ENCODE results near the gene AK4.
"Not testable (repeated sequence)": the region's sequence is repeated elsewhere in the genome, so short reads cannot be mapped to it uniquely, and the experiment has no call there.

Gene AK4

DNA sequence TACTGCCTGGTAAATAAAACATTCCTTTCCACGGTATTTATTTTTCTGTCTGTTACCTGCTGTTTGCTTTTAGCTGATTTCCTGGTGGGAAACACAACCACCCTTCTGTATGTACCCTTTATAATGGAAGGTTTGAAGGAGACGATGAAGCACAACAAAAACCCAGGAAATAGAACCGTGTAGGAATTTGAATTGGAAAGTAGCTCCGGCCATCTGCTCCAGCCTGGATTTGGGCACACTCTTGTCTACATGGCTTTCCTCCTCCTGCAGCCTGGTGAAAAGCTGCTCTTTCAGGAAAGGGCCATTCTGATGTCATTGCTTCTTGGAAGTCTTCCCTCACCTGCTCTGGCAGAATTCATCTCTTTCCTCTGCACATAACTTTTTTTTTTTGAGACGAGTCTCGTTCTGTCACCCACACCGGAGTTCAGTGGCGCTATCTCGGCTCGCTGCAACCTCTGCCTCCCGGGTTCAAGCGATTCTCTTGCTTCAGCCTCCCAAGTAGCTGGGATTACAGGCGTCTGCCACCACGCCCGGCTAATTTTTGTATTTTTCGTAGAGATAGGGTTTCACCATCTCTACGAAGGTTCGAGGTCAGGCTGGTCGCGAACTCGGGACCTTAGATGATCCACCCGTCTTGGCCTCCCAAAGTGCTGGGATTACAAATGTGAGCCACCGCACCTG lies 2.7 kb downstream of the AK4 start:
- DNase-seq (ENCODE audit: low read depth in 2 of 2): no peak

DNA sequence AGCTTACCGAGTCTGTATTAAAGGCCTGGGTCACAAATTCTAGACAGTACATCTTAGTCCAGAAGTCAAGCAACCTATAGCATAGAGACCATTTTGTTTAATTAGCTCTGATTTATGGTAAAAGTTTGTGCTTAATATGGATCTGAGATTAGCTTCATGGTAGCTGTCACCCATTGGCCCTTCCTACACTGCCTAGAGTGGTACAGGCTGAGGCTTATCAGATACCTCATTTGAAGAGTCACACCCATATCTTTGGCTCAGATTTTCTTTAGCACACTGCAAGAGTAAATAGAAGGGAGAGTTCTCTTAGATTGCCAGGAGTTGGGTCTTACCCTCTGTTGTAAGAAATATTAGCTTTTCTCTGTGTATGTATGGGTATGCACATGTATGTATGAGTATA lies 3.6 kb downstream of the AK4 start:
- no peak for DNase-seq (ENCODE audit: low read depth in 2 of 2)

DNA sequence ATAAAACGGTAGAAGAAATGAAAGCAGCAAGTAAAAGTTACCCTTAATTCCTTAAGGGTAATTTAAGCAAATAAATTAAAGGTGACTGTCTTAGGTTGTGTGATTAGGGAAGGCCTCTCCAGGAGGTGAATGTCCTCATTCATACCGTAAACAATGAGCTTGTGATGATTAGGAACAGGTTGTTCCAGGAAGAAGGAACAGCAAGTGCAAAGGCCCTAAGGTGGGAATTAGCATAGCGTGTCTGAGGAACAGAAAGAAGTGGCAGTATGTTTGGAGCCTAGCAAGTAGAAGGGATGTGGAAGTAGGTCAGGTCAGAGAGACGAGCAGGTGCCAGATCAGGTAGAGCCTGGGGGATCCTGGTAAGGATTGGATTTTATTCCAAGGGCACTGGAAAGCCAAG lies 5.6 kb downstream of the AK4 start:
- no peak for DNase-seq (ENCODE audit: low read depth in 2 of 2)

DNA sequence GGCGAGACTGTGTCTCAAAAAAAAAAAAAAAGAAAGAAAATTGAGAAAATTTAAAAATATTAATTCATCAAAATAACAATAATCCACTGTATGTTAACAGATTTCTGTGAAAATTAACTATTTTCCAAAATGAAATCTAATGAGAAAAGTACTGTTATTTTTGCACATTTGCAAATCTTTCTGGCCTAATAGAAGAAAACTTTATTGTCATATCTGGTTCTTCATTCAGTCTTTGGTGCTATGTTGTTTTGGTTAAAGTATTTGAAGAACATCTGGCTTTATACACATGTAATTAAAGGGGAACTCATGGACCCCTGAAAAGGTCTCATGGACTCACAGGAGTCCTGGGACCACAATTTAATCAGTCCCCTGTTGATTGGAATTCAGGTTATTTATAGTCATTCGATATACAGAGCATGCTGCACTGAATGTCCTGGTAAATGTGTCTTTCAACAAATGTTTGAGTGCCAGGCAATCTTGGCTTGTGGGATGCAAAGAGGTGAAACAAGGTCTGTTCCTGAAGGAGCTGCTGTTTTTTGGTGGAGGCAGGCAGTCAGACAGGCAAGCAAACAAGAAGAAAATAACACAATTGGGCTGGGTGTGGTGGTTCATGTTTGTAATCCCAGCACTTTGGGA lies 9.0 kb downstream of the AK4 start:
- DNase-seq (ENCODE audit: low read depth in 2 of 2): no peak

DNA sequence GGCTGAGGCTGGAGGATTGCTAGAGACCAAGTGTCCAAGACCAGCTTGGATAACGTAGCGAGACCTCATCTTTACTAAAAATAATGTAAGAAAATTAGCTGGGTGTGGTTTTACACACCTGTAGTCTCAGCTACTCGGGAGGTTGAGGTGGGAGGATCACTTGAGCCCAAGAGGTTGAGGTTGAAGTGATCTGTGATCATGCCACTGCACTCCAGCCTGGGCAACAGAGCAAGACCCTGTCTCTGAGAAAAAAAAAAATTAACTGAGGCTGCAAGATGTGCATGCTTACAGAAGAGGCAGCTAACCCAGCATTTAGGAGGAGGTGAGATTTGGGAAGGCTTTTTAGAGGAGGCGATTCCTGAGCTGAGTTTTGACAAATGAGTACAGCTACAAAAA lies 9.5 kb downstream of the AK4 start:
- no peak for DNase-seq (ENCODE audit: low read depth in 2 of 2)

DNA sequence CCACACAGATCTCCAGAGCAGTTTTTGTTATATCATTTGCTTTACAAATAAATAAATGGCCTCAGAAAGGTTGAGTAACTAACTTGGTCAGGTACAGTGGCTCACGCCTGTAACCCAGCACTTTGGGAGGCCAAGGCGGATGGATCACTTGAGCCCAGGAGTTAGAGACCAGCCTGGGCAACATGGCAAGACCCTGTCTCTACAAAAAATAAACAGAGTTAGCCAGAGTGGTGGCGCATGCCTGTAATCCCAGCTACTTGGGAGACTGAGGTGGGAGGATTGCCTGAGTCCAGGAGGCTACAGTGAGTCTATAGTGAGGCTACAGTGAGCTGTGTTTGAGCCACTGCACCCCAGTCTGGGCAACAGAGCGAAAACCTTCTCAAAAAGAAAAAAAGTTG lies 11.3 kb downstream of the AK4 start:
- not testable (repeated sequence) for DNase-seq (ENCODE audit: low read depth in 2 of 2)

DNA sequence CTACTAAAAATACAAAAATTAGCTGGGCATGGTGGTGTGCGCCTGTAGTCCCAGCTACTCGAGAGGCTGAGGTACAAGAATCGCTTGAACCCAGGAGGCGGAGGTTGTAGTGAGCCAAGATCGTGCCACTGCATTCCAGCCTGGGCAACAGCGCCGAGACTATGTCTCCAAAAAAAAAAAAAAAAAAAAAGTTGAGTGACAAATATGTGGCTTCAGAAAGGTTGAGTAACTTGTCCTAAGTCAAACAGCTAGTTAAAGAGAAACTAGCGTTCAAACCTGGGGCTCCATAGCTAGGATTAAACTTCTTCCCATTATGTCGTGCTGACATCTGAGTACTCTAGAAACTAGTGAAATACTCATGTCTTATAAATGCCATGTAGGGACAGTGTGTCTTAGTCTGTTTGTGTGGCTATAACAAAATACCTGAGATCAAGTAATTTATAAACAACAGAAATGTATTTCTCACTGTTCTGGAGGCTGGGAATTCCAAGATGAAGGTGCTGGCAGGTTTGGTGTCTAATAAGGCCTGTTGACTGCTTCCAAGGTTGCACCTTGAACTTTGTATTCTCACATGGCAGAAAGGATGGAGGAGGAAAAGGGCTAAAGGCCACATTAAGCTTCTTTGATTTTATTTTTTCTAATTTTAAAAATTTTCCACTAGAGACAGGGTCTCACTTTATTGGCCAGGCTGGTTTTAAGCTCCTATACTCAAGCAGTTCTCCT lies 12.0 kb downstream of the AK4 start:
- no peak for DNase-seq (ENCODE audit: low read depth in 2 of 2)

DNA sequence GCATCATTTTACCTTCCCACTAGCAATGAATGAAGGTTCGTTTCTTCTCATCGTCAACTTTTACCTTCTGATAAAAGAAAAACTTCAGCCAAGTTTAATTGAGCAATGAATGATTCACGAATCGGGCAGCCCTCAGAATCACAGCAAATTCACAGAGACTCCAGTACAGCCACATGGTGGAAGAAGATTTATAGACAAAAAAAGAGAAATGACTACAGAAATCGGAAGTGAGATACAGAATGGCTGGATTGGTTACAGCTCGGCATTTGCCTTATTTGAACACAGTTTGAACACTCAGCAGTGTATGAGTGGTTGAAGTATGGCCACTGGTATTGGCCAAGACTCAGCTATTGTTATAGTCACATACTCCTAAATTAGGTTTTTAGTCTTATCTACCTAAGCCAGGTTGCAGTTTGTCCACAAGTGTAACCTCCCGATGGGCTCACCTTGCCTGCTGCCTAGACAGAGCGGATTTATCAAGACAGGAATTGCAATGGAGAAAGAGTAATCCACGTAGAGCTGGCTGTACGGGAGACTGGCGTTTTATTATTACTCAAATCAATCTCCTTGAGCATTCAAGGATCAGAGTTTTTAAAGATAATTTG lies 15.3 kb downstream of the AK4 start:
- no peak for DNase-seq (ENCODE audit: low read depth in 2 of 2)

DNA sequence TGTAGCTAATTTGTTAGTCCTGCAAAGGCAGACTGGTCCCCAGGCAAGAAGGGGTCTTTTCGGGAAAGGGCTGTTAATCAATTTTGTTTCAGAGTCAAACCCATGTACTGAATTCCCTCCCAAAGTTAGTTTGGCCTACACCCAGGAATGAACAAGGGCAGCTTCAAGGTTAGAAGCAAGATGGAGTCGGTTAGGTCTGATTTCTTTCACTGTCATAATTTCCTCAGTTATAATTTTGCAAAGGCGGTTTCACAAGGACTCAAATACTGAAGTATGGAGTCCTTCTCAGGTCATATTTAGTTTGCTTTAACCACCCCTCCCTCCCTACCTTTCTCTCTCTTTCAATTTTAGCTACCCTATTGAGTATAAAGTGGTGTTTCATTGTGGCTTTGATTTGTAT lies 16.1 kb downstream of the AK4 start:
- DNase-seq (ENCODE audit: low read depth in 2 of 2): not testable (repeated sequence)

DNA sequence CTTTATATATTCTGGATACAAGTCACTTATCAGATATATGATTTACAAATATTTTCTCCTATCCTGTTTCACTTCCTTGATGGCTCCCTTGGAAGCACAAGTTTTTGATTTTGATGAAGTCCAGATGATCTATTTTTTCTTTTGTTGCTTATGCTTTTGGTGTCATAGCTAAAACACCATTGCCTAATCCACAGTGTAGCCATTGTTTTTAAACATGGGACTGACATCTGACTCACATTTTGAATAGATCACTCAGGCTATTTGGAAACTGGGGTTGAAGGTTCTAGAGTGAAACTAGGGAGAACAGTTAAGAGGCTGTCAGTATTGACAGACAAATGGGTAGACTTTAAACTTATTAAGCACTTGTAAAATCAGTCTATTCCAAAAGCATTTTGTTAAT lies 16.6 kb downstream of the AK4 start:
- no peak for DNase-seq (ENCODE audit: low read depth in 2 of 2)

DNA sequence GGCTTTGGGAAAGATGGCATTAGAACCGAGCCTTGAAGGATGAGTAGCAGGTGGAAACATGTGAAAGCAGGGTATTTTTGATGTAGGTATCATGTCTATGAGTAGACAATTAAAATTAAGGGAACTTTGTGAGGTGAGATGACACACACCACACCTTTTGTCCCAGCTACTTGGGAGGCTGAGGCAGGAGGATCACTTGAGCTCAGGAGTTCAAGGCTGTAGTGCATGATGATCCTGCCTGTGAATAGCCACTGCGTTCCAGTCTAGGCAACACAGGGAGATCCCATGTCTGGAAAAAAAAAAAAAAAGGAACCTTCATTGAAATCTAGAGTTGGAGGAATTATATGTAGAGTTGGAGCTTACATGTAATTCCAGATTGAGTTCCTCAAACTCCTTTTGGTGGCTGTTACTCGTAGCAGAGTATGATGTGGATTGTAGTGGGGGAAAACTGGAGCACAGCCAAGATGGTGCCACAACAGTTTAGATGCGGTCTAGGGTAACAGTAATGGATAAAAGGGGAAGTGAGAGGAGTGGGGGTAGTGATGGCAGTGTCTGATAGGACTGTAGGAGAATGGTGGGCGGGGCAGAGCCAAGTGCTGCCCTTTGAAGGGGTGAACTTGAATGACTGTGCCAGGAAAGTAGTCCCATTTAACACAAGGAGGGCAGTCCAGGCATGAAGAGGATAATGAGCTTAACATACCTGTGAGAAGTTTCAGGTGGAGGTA lies 17.4 kb downstream of the AK4 start:
- no peak for DNase-seq (ENCODE audit: low read depth in 2 of 2)

DNA sequence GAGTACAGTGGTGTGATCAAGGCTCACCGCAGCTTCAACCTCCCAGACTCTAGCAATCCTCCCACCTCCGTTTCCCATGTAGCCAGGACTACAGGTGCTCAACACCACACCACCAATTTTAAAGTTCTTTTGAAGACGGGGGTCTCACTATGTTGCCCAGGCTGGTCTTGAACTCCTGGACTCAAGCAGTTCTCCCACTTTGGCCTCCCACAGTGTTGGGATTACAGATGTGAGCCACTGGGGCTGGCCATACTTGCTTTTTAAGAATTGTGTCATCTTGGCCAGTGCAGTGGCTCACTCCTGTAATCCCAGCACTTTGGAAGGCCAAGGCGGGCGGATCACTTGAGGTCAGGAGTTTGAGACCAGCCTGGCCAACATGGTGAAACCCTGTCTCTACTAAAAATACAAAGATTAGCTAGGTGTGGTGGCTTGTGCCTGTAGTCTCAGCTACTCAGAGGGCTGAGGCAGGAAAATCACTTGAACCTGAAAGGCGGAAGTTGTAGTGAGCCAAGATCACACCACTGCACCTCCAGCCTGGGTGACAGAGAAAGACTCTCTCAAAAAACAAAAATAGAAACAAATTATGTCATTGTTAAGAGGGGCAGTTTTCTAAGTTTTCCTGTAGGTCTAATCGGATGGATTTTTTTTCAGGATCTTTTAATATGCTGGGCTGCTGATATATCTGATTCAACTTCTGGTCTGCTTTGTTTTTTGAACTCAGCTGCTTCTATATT lies 18.7 kb downstream of the AK4 start:
- no peak for DNase-seq (ENCODE audit: low read depth in 2 of 2)

DNA sequence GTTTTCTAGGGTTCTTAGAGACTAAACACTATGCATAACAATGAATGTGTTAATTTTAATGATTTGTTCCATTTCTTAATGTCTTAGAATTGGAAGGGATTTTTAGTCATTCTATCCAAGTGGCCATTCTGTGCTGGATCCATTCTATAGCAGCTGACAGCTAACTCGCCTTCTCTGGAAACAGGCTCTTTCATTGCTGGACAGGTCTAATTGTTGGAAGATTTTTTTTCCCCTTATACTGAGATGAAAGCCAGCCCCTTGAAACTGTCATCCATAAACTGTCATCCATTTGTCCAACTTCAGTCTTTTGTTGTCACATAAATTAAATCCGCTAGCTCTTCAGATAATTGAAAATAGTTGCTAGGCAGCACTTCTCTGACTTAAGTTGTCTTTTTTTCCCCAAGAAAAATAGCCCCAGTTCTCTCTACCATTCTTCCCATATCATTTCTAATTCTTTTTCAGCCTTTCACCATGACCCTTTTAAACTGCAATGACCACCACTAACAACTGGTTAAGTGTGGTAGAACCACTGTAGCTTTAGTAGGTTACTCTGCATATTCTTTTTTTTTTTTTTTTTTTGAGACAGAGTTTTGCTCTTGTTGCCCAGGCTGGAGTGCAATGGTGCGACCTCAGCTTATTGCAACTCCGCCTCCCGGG lies 19.7 kb downstream of the AK4 start:
- DNase-seq (ENCODE audit: low read depth in 2 of 2): no peak

DNA sequence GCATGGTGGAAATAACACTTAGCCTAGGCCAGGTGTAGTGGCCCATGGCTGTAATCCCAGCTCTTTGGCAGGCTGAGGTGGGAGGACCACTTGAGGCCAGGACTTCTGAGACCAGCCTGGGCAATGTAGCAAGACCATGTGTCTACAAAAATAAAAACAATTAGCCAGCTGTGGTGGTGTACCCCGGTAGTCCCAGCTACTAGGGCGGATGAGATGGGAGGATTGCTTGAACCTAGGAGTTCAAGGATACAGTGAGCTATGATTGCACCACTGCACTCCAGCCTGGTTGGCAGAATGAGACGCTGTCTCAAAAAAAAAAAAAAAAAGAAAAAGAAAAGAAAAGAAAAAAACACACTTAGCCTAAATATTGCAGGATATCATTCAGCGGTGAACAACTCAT lies 20.9 kb downstream of the AK4 start:
- no peak for DNase-seq (ENCODE audit: low read depth in 2 of 2)

DNA sequence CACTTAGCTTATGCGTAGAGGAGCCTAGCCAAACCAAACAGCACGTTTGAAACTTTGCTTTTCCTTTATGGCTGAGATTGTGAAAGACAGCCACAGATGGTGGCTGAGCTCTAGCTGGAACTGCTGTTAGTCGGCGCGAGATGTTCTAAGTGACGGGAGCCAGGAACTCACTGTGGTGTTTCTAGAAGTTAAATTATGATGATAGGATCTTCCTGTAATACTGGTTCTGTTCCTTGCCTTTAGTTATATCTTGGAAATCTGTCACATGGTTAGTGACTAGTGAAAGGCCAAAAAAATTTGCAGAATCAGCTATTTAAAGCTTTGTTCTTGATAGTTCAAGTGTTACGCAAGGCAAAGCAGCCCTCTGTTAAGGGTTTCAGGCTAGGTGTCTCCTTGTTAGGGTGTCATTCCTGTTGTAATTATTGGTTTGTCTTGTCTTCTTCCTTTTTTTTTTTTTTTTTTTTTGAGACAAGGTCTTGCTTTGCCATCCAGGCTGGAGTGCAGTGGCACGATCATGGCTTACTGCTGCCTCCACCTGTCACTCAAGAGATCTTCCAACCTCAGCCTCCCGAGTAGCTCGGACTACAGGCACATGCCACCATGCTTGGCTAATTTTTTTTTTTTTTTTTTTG lies 22.6 kb downstream of the AK4 start:
- no peak for DNase-seq (ENCODE audit: low read depth in 2 of 2)

DNA sequence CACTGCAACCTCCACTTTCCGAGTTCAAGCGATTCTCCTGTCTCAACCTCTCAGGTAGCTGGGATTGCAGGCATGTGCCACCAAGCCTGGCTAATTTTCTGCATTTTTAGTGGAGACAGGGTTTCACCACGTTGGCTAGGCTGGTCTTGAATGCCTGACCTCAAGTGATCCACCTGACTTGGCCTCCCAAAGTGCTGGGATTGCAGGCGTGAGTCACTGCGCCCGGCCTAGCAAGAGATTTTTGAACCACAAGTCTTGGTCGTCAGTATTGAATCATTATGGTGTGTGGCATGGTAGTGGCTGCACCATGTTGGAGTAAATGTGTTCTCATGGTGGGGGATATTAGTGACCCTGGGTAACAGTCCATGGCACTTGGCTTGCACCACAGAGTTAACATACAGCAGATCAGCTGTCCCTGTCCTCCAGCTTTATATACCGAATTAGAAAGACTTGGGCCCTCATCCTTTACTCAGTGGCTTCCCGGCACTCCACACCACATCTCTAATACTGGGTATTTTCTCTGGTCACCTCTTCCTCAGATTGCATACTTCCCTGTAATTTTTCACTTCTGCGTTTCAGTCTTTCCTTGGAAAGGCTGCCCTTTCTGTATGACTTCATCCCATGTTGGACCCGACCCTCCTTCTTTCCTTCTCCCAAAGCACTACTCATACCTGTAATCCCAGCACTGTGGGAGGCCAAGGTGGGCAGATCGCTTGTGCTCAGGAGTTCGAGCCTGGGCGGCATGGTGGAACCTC lies 25.1 kb downstream of the AK4 start:
- no peak for DNase-seq (ENCODE audit: low read depth in 2 of 2)

DNA sequence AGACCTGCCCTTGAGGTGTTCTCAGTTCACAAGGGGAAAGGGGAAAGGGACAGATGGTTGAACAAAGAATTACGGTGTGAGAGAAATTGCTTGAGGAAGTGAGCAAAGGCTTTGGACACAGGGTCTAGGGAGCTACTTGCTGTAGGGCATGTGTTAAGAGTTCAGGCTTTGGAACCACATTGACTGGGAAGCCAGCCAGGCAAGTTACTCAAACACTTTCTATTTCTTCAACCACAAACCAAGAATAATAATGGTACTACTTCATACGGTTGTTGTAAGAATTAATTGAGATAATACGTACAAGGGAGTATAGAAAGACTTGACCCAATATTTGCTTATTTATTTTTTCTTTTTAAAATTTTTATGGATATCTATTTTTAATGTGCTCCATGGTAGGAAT lies 26.6 kb downstream of the AK4 start:
- no peak for DNase-seq (ENCODE audit: low read depth in 2 of 2)

DNA sequence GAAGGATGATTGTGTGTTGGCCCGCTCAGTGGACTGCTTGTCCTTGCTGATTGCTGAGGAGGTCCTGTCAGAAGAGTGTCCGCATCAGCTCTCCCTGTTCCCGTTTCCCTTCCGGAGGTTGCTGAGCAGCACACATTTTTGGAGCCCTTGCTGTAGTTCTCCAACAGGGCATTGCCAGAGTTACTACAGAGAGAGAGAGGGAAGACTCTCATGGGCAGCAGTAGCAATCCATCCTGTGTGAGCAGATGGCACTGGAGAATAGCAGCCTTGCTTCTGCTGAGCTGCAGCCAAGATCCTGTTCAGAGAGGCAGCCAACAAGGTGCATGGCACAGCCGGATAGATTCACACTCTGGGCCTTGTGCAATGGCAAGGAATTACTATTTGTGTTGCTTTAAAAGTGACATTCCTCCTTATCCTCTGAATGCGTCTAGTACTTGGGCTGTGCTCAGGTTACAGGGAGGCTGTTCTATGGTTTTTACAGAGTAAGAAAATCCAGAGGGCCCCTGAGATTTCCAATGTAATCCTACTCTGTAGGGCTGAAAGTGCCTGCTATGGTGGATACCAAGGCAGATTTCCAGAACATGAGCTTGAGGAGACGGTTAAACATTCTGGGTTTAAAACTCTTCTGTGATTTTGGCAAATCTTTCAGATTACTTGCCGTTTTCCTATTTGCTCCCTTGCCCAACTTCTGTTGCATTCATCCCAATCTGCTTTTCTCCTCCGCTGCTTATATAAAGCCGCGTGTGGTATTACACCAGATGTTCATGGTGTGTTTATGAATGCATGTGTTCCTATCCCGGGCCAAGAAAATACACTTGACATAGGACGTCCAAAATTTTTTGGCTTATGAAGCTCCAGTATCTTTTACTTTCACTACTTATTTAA lies 27.4 kb downstream of the AK4 start:
- DNase-seq (ENCODE audit: low read depth in 2 of 2): no peak

DNA sequence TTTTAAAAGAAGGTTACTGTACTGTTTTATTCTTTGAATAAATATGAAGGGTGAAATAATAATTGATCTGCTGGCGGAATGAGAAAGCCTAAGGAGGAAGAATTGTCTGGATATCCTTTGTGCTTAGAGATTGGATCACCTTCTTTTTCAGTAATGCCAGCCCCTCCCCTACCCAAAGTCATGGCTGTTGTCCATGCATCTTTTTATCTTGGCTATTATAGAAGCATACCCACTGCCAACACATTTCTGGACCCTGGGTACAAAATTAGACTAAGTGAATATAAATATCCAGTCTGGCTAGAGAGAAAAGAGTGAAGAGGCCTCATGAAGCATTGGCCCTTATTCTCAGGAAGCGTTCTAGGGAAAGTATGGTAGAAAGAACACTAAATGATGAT lies 28.1 kb downstream of the AK4 start:
- DNase-seq (ENCODE audit: low read depth in 2 of 2): no peak
